HepG2 (cell line): ENCODE measurements around the gene MAP4K3. TPM values are rescaled to one million over a fixed set of nuclear protein-coding genes. Genes with fewer than 3 reads are reported as not detected.

Experiments used
- BRF2 ChIP-seq: sonication (generic); formaldehyde crosslinking; IDR thresholded peaks from 2 replicates; pipeline ENCODE4 v1.8.1; 2022; ENCODE audit warnings: mild to moderate bottlenecking, missing genetic modification reagents
- CSRNP1 ChIP-seq: sonication (generic); formaldehyde crosslinking; IDR thresholded peaks from 2 replicates; pipeline ENCODE4 v1.8.1; 2023; ENCODE audit warnings: mild to moderate bottlenecking, missing genetic modification reagents
- DMTF1 ChIP-seq: sonication (generic); formaldehyde crosslinking; IDR thresholded peaks from 2 replicates; pipeline ENCODE4 v1.4.0; 2020; ENCODE audit warnings: mild to moderate bottlenecking, missing genetic modification reagents
- FOXJ3 ChIP-seq: sonication (generic); formaldehyde crosslinking; IDR thresholded peaks from 2 replicates; pipeline ENCODE4 v1.4.0; 2020; ENCODE audit warnings: missing genetic modification reagents, mild to moderate bottlenecking, borderline replicate concordance
- GATAD2A ChIP-seq: IDR thresholded peaks from 2 replicates; pipeline ENCODE4 v1.6.1; 2016
- GFI1 ChIP-seq: sonication (generic); formaldehyde crosslinking; IDR thresholded peaks from 2 replicates; pipeline ENCODE4 v1.5.0; 2020; ENCODE audit warnings: missing genetic modification reagents, mild to moderate bottlenecking, borderline replicate concordance
- HDAC1 ChIP-seq: sonication (generic); formaldehyde crosslinking; IDR thresholded peaks from 2 replicates; pipeline ENCODE4 v1.5.1; 2020; ENCODE audit warnings: mild to moderate bottlenecking, missing genetic modification reagents
- KMT2A ChIP-seq: sonication (generic); formaldehyde crosslinking; IDR thresholded peaks from 2 replicates; pipeline ENCODE4 v1.4.0; 2020; ENCODE audit warnings: missing genetic modification reagents
- LCORL ChIP-seq, 2 experiments: fragments of 450-650 bp in 1 of 2; sonication (generic) in 1 of 2; formaldehyde crosslinking in 1 of 2; IDR thresholded peaks; 2 replicates each; pipeline versions ENCODE4 v1.5.0 to v1.6.1; 2017 to 2020; ENCODE audit warnings: antibody characterized with exemption in 1 of 2, missing genetic modification reagents in 1 of 2
- MAX ChIP-seq: IDR thresholded peaks from 2 replicates; pipeline ENCODE4 v1.6.1; 2012; ENCODE audit warnings: inconsistent platforms
- NR2F6 ChIP-seq, 2 experiments: IDR thresholded peaks; 2 replicates each; pipeline ENCODE4 v1.6.1; 2016; ENCODE audit warnings: antibody characterized with exemption in 1 of 2, mild to moderate bottlenecking in 1 of 2
- ONECUT2 ChIP-seq: sonication (generic); formaldehyde crosslinking; IDR thresholded peaks from 2 replicates; pipeline ENCODE4 v1.4.0; 2020; ENCODE audit warnings: missing genetic modification reagents
- REXO4 ChIP-seq: sonication (generic); formaldehyde crosslinking; IDR thresholded peaks from 2 replicates; pipeline ENCODE4 v1.8.0; 2022; ENCODE audit warnings: missing genetic modification reagents, mild to moderate bottlenecking, borderline replicate concordance
- SALL1 ChIP-seq: sonication (generic); formaldehyde crosslinking; IDR thresholded peaks from 2 replicates; pipeline ENCODE4 v1.8.0; 2022; ENCODE audit warnings: mild to moderate bottlenecking, missing genetic modification reagents
- SAP130 ChIP-seq: IDR thresholded peaks from 2 replicates; pipeline ENCODE4 v1.6.1; 2016; ENCODE audit warnings: low read depth
- SATB2 ChIP-seq: sonication (generic); formaldehyde crosslinking; IDR thresholded peaks from 2 replicates; pipeline ENCODE4 v1.5.0; 2020; ENCODE audit warnings: missing genetic modification reagents
- SMAD3 ChIP-seq: sonication (generic); formaldehyde crosslinking; IDR thresholded peaks from 2 replicates; pipeline ENCODE4 v1.4.0; 2020; ENCODE audit warnings: missing genetic modification reagents
- THRA ChIP-seq: sonication (generic); formaldehyde crosslinking; IDR thresholded peaks from 2 replicates; pipeline ENCODE4 v1.4.0; 2020; ENCODE audit warnings: missing genetic modification reagents, borderline replicate concordance
- ZBTB8A ChIP-seq: sonication (generic); formaldehyde crosslinking; IDR thresholded peaks from 2 replicates; pipeline ENCODE4 v1.4.0; 2020; ENCODE audit warnings: mild to moderate bottlenecking, low read depth, missing genetic modification reagents, borderline replicate concordance
- ZMAT3 ChIP-seq: sonication (generic); formaldehyde crosslinking; conservative IDR thresholded peaks from 2 replicates; pipeline ENCODE4 v1.7.0; 2021; ENCODE audit warnings: missing genetic modification reagents
- ZNF205 ChIP-seq: IDR thresholded peaks from 2 replicates; pipeline ENCODE4 v1.6.1; 2018; ENCODE audit warnings: missing biosample characterization, missing genetic modification reagents
- ZNF282 ChIP-seq: fragments of 450-650 bp; IDR thresholded peaks from 2 replicates; pipeline ENCODE4 v1.6.1; 2018; ENCODE audit not compliant: partially characterized antibody
- ZNF296 ChIP-seq: sonication (generic); formaldehyde crosslinking; conservative IDR thresholded peaks from 2 replicates; pipeline ENCODE4 v1.5.0; 2020; ENCODE audit warnings: mild to moderate bottlenecking, missing genetic modification reagents
- ZNF331 ChIP-seq: sonication (generic); formaldehyde crosslinking; IDR thresholded peaks from 2 replicates; pipeline ENCODE4 v1.4.0; 2020; ENCODE audit warnings: missing genetic modification reagents
- ZNF550 ChIP-seq: sonication (generic); formaldehyde crosslinking; IDR thresholded peaks from 2 replicates; pipeline ENCODE4 v1.4.0; 2020; ENCODE audit warnings: mild to moderate bottlenecking, missing genetic modification reagents, borderline replicate concordance
- ZSCAN20 ChIP-seq: sonication (generic); formaldehyde crosslinking; IDR thresholded peaks from 2 replicates; pipeline ENCODE4 v1.4.0; 2020; ENCODE audit warnings: missing genetic modification reagents, mild to moderate bottlenecking, borderline replicate concordance
- polyA plus RNA-seq, 8 experiments: library from polyadenylated mRNA; depleted of rRNA in 3 of 8; stranded (reverse) in 7 of 8; unstranded in 1 of 8; fragments of >200 nt; fragmentation: Illumina TruSeq in 4 of 8; extraction: Trizol in 4 of 8; gene quantifications; 2 replicates each; pipeline versions ENCODE4 v1.2.1 to v1.2.3, GENCODE V29; 2011 to 2016; ENCODE audit warnings: low read depth in 4 of 8, missing spikeins in 1 of 8, mixed read lengths in 1 of 8; ENCODE audit not compliant: insufficient read depth in 1 of 8
- total RNA-seq, 5 experiments: library from RNA; depleted of rRNA; stranded (reverse); fragments of >200 nt; fragmentation: Illumina TruSeq; extraction: Trizol; gene quantifications; 2 replicates each; pipeline ENCODE4 v1.2.3, GENCODE V29; 2016; ENCODE audit warnings: low read depth in 1 of 5

The MAP4K3 gene
- total and polyA plus RNA-seq, 2 of the 13 experiments (the other 11 are each of a cell fraction or from before 2014, with no cell fraction given): 45.9 to 53.2 TPM

GRCh38 chr2:39432701-39433100 lies 4.4 kb downstream of the MAP4K3 start (continued):
- TF ChIP-seq ZNF205 (CRISPR knock-in tag) (0 out of 2 replicates have a peak, but pooled peaks have one; percentile 18), LCORL (IDR thresholded peaks at IDR 0.05) (no peak), LCORL (CRISPR knock-in tag; IDR thresholded peaks at IDR 0.05) (0 out of 2 replicates have a peak, but pooled peaks have one; percentile 13), SATB2 (no peak), FOXJ3 (peak; percentile 36; the same call in 1 of the 2 replicates), GFI1 (CRISPR knock-in tag) (no peak), ZMAT3 (no peak), ZNF296 (CRISPR knock-in tag) (no peak), KMT2A (peak; percentile 54; the same call in 1 of the 2 replicates), GATAD2A (CRISPR knock-in tag) (peak; percentile 57), ONECUT2 (CRISPR knock-in tag) (peak; percentile 81), THRA (no peak), SAP130 (CRISPR knock-in tag) (peak; percentile 28; the same call in 1 of the 2 replicates), DMTF1 (no peak), ZNF550 (CRISPR knock-in tag) (no peak), ZNF331 (CRISPR knock-in tag) (peak; percentile 10; the same call in 1 of the 2 replicates), MAX (peak; percentile 22; the same call in 1 of the 2 replicates), ZNF282 (no peak), NR2F6 (IDR thresholded peaks at IDR 0.05) (no peak), NR2F6 (CRISPR knock-in tag; IDR thresholded peaks at IDR 0.05) (no peak), ZBTB8A (CRISPR knock-in tag) (no peak), CSRNP1 (no peak), ZSCAN20 (CRISPR knock-in tag) (no peak), BRF2 (CRISPR knock-in tag) (no peak), HDAC1 (0 out of 2 replicates have a peak, but pooled peaks have one; percentile 21), SMAD3 (CRISPR knock-in tag) (no peak), SALL1 (CRISPR knock-in tag) (peak; percentile 23; the same call in 1 of the 2 replicates), REXO4 (no peak)
